IMR-90 (cell line): ENCODE measurements around the gene AMBP. TPM values are rescaled to one million over a fixed set of nuclear protein-coding genes. Genes with fewer than 3 reads are reported as not detected.

Source experiments
- ATAC-seq: fragments of 200-7000 bp; cut with Tn5 transposase; 2 replicates; pipeline ENCODE4 v1.9.1; 2020; ENCODE audit warnings: low read depth, mild to moderate bottlenecking, moderate library complexity
- BruUV-seq: library from RNA; stranded (reverse); fragments of 400-500 nt; replicated peaks from 2 replicates; lab custom pipeline; 2021; lab: Mats Ljungman, UMichigan
- CTCF ChIA-PET: fragments of 300-600 bp; formaldehyde crosslinking; extraction: SDS; loops from one replicate; lab custom pipeline; 2021; ENCODE audit warnings: antibody characterized with exemption; lab: Yijun Ruan, JAX
- POLR2A ChIA-PET: fragments of 300-600 bp; sonication (Branson Sonifier 250); formaldehyde crosslinking; loops from one replicate; lab custom pipeline; 2022; ENCODE audit warnings: antibody characterized with exemption; ENCODE audit not compliant: unreplicated experiment; lab: Charles Lee
- DNase-seq: peaks from one replicate; pipeline ENCODE4 v3.0.0; 2013
- H2AFZ ChIP-seq: replicated peaks from 2 replicates; pipeline ENCODE3; 2013; ENCODE audit warnings: low read length, mild to moderate bottlenecking; ENCODE audit not compliant: poor library complexity
- H2AK5ac ChIP-seq: 2 replicates; pipeline ENCODE4 v1.6.1; 2013; ENCODE audit warnings: low read depth, low read length, inconsistent platforms
- H2AK9ac ChIP-seq: replicated peaks from 2 replicates; pipeline ENCODE3; 2013; ENCODE audit warnings: mild to moderate bottlenecking, low read depth, low read length, moderate library complexity; ENCODE audit not compliant: poor library complexity
- H2BK120ac ChIP-seq: 2 replicates; pipeline ENCODE4 v1.6.1; 2013; ENCODE audit warnings: low read depth, low read length, inconsistent platforms
- H2BK15ac ChIP-seq: 3 replicates; pipeline ENCODE4 v1.6.1; 2013; ENCODE audit warnings: low read depth, low read length, inconsistent platforms
- H2BK20ac ChIP-seq: 2 replicates; pipeline ENCODE4 v1.6.1; 2013; ENCODE audit warnings: low read depth, mild to moderate bottlenecking, inconsistent platforms, low read length, moderate library complexity
- H2BK5ac ChIP-seq: 2 replicates; pipeline ENCODE4 v1.6.1; 2013; ENCODE audit warnings: mild to moderate bottlenecking, low read depth, low read length, inconsistent platforms; ENCODE audit not compliant: poor library complexity, severe bottlenecking
- H3K14ac ChIP-seq: replicated peaks from 2 replicates; pipeline ENCODE4 v1.6.1; 2013; ENCODE audit warnings: low read depth, low read length, inconsistent platforms
- H3K18ac ChIP-seq: 2 replicates; pipeline ENCODE4 v1.6.1; 2013; ENCODE audit warnings: low read depth, low read length, control low read depth
- H3K23ac ChIP-seq: 2 replicates; pipeline ENCODE4 v1.6.1; 2013; ENCODE audit warnings: low read depth, low read length, inconsistent platforms
- H3K27ac ChIP-seq: 2 replicates; pipeline ENCODE4 v1.5.1; 2013; ENCODE audit warnings: mild to moderate bottlenecking, control low read depth, low read length; ENCODE audit not compliant: insufficient read depth
- H3K27me3 ChIP-seq: 2 replicates; pipeline ENCODE4 v1.6.1; 2013; ENCODE audit warnings: low read length; ENCODE audit not compliant: control insufficient read depth, insufficient read depth
- H3K36me3 ChIP-seq: 2 replicates; pipeline ENCODE4 v1.6.1; 2013; ENCODE audit warnings: low read length, mixed read lengths; ENCODE audit not compliant: control insufficient read depth, insufficient read depth
- H3K4ac ChIP-seq: 2 replicates; pipeline ENCODE4 v1.6.1; 2013; ENCODE audit warnings: low read depth, low read length, inconsistent platforms
- H3K4me1 ChIP-seq: 2 replicates; pipeline ENCODE4 v1.6.1; 2013; ENCODE audit warnings: low read length, mixed read lengths; ENCODE audit not compliant: control insufficient read depth, insufficient read depth
- H3K4me2 ChIP-seq: 2 replicates; pipeline ENCODE4 v1.6.1; 2013; ENCODE audit warnings: low read depth, mild to moderate bottlenecking, control low read depth, low read length, moderate library complexity
- H3K4me3 ChIP-seq: 2 replicates; pipeline ENCODE4 v1.5.1; 2013; ENCODE audit warnings: low read depth, mild to moderate bottlenecking, control low read depth, low read length, moderate library complexity; ENCODE audit not compliant: insufficient read depth
- H3K56ac ChIP-seq: 2 replicates; pipeline ENCODE4 v1.6.1; 2013; ENCODE audit warnings: low read length, inconsistent platforms; ENCODE audit not compliant: insufficient read depth; ENCODE audit errors: extremely low read depth
- H3K79me1 ChIP-seq, 2 experiments: 2 replicates each; pipeline ENCODE4 v1.6.1; 2013; ENCODE audit warnings: low read length in 2 of 2, inconsistent platforms in 1 of 2, low read depth in 1 of 2
- H3K9ac ChIP-seq: 2 replicates; pipeline ENCODE4 v1.6.1; 2013; ENCODE audit warnings: low read depth, low read length, control low read depth
- H3K9me1 ChIP-seq: 2 replicates; pipeline ENCODE4 v1.6.1; 2013; ENCODE audit warnings: low read length, inconsistent platforms; ENCODE audit not compliant: insufficient read depth
- H3K9me3 ChIP-seq: 2 replicates; pipeline ENCODE4 v1.6.1; 2013; ENCODE audit warnings: low read length; ENCODE audit not compliant: control insufficient read depth, insufficient read depth
- H4K20me1 ChIP-seq: 2 replicates; pipeline ENCODE4 v1.6.1; 2013; ENCODE audit warnings: low read length, inconsistent platforms; ENCODE audit not compliant: insufficient read depth
- H4K5ac ChIP-seq: 2 replicates; pipeline ENCODE4 v1.6.1; 2013; ENCODE audit warnings: mild to moderate bottlenecking, low read depth, low read length, control low read depth
- H4K8ac ChIP-seq, 2 experiments: 2 replicates each; pipeline ENCODE4 v1.6.1; 2013; ENCODE audit warnings: low read depth in 2 of 2, low read length in 2 of 2, control low read depth in 1 of 2, inconsistent platforms in 1 of 2
- H4K91ac ChIP-seq: 2 replicates; pipeline ENCODE4 v1.6.1; 2013; ENCODE audit warnings: low read depth, low read length, inconsistent platforms; ENCODE audit not compliant: insufficient read depth
- BHLHE40 ChIP-seq: fragments of 150-350 bp; IDR thresholded peaks from 2 replicates; pipeline ENCODE4 v1.6.1; 2016; ENCODE audit warnings: mild to moderate bottlenecking, low read depth, low read length
- WGBS, 2 experiments: methylation state at CpG; one replicate each; pipeline versions ENCODE4 v1.1.5 to v1.1.7; 2013; ENCODE audit warnings: missing lambda C conversion rate in 2 of 2; ENCODE audit not compliant: insufficient read length in 1 of 2; ENCODE audit errors: extremely low coverage in 2 of 2; 5-methylcytosine and 5-hydroxymethylcytosine counted together
- dilution Hi-C: fragments of 300-500 bp; cut with HindIII; formaldehyde crosslinking; loops from one replicate; pipeline ENCODE4 v1.14.3; 2018; ENCODE audit warnings: low sequenced_read_pairs; ENCODE audit not compliant: unreplicated experiment
- in situ Hi-C: fragments of 300-500 bp; cut with MboI; formaldehyde crosslinking; loops from 3 replicates; pipeline ENCODE4 v1.14.3; 2019; ENCODE audit warnings: low sequenced_read_pairs, inconsistent platforms, mixed read lengths
- intact Hi-C: fragments of 100-400 bp; cut with micrococcal nuclease; formaldehyde crosslinking; loops from 2 replicates; pipeline ENCODE4 v1.10.0; 2022
- polyA plus RNA-seq, 3 experiments: library from polyadenylated mRNA; depleted of rRNA; stranded (reverse); fragments of >200 nt; gene quantifications; 2 replicates each; pipeline ENCODE4 v1.2.3, GENCODE V29; 2012; ENCODE audit warnings: low replicate concordance in 1 of 3
- total RNA-seq: library from RNA; depleted of rRNA; stranded (reverse); fragments of >200 nt; gene quantifications from 2 replicates; pipeline ENCODE4 v1.2.3, GENCODE V29; 2012

AMBP gene
- total and polyA plus RNA-seq, 2 of the 4 experiments (the other 2 are of a cell fraction) = not detected

DNA sequence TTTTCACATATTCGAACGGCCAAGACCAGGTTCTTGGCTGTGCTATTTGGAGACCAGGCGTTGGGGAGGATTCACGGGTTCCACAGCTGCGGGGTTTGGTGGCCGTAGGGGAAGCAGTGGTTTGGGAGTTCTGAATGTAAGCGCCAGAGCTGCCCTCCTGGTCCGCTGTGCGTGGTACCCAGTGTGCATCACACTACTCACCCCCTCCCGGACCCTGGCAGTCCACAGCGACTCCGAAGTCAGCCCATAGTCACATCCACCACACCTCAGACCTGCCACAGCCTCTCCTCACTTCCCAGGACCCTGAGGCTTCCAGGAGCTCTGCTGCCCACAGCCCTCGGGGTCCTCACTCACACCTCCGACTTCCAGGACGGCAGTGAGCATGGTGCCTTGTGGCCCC is 26.8 kb downstream of the AMBP start:
- Histone ChIP-seq H4K5ac (no peak overlapping the region), H2AK5ac (no peak overlapping the region), H3K4me3 (no peak overlapping the region), H3K4me1 (no peaks in the 10 kb centered on the region), H3K36me3 (peaks cover 47% of the 10 kb centered on the region), H2BK120ac (no peak overlapping the region), H2AFZ (no peak overlapping the region), H4K20me1 (peaks cover 3% of the 10 kb centered on the region; the same call in 1 of the 2 replicates), H2BK20ac (no peak overlapping the region), H3K23ac (no peak overlapping the region), H2AK9ac (no peak overlapping the region), H3K18ac (no peak overlapping the region), H3K9me3 (no peaks in the 10 kb centered on the region), H3K56ac (no peak overlapping the region), H3K9me1 (peaks cover 10% of the 10 kb centered on the region), H2BK5ac (no peak overlapping the region), H4K8ac (no peak overlapping the region), H3K27me3 (no peaks in the 10 kb centered on the region), H3K14ac (no peak overlapping the region), H3K9ac (no peak overlapping the region), H4K91ac (no peak overlapping the region), H3K4ac (no peak overlapping the region), H3K79me1 (peaks cover 0 to 13% of the 10 kb centered on the region in 2 experiments; a peak in 2 of 4 replicates), H3K4me2 (no peak overlapping the region), H2BK15ac (no peak overlapping the region), H3K27ac (no peak overlapping the region)
- 97% methylated on average over 5 of the region's 15 CpGs; no CpG with 5 or more reads in 1 of the 2 experiments for WGBS, 2 experiments
- no peak for TF ChIP-seq BHLHE40
- ATAC-seq (no peak), DNase-seq (no peak)
- dilution Hi-C loops = no loop called here
- BruUV-seq = no TSS peak
- CTCF ChIA-PET = no interaction called here
- in situ Hi-C loops = no loop called here
- POLR2A ChIA-PET = no interaction called here
- intact Hi-C loops = no loop called here
